ENCODE results near the gene STARD10.

DNA sequence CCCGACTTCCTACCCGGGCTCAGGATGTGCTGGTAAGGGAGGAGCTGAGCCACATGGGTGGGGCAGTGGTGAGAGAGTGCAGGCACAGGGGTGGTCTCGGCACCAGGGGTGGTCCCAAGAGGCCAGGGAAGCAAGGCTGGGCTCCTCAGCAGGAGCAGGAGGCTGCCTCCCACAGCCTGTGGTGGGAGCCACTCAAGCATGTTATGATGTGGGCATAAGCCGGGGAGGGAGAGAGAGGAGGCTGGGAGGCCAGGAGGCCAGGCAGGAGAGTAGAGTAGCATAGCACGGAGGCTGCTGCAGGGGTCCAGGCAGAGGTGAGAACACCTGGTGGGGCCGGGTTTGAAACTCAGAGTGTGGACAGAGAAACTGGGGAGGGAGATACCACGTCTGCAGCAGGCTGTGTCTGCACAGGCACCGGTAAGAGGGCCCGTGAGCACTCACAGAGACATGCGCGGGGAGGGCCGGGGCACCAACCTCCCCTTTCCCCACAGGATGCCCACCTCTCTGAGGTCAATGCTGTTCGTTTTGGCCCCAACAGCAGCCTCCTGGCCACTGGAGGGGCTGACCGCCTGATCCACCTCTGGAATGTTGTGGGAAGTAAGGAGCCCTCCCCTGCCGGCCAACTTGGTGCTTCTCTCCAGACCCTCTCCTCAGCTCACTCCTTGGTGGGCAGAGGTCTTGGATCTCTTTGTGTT is 31.1 kb upstream of the STARD10 start:
- no peak for TF ChIP-seq POLR2A (IDR thresholded peaks at IDR 0.05)
- TF ChIP-seq CTCF (IDR thresholded peaks at IDR 0.05): no peak
